ENCODE measurements around the gene NSG2. TPM values are rescaled to one million over a fixed set of nuclear protein-coding genes. Genes with fewer than 3 reads are reported as not detected.
"Not testable (repeated sequence)": the region's sequence is repeated elsewhere in the genome, so short reads cannot be mapped to it uniquely, and the experiment has no call there.

The NSG2 gene
- total RNA-seq, 1 donor, result not detected

DNA sequence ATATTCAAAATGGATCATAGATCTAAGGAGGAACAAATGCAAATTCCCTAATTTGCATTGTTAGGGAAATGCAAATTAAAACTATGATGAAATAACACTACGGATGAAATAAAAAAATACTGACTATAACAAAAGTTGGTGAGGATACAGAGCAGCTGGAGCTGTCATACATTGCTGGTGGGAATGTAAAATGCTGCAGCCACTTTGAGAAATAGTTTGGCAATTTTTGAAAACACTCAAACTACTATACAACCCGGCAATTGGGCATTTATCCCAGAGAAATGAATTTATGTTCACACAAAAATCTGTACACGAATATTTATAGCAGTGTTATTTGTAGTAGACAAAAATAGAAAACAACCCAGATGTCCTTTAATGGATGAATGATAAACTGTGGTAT lies 34.1 kb upstream of the NSG2 start:
- no peak overlapping the region for H3K4me3 ChIP-seq (ENCODE audit: low read depth, low read length)
- TF ChIP-seq, protein P1, sequence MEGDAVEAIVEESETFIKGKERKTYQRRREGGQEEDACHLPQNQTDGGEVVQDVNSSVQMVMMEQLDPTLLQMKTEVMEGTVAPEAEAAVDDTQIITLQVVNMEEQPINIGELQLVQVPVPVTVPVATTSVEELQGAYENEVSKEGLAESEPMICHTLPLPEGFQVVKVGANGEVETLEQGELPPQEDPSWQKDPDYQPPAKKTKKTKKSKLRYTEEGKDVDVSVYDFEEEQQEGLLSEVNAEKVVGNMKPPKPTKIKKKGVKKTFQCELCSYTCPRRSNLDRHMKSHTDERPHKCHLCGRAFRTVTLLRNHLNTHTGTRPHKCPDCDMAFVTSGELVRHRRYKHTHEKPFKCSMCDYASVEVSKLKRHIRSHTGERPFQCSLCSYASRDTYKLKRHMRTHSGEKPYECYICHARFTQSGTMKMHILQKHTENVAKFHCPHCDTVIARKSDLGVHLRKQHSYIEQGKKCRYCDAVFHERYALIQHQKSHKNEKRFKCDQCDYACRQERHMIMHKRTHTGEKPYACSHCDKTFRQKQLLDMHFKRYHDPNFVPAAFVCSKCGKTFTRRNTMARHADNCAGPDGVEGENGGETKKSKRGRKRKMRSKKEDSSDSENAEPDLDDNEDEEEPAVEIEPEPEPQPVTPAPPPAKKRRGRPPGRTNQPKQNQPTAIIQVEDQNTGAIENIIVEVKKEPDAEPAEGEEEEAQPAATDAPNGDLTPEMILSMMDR (IDR thresholded peaks at IDR 0.05; ENCODE audit: insufficient read depth, low read length), result no peak
- no peak for DNase-seq (ENCODE audit: low read depth)

DNA sequence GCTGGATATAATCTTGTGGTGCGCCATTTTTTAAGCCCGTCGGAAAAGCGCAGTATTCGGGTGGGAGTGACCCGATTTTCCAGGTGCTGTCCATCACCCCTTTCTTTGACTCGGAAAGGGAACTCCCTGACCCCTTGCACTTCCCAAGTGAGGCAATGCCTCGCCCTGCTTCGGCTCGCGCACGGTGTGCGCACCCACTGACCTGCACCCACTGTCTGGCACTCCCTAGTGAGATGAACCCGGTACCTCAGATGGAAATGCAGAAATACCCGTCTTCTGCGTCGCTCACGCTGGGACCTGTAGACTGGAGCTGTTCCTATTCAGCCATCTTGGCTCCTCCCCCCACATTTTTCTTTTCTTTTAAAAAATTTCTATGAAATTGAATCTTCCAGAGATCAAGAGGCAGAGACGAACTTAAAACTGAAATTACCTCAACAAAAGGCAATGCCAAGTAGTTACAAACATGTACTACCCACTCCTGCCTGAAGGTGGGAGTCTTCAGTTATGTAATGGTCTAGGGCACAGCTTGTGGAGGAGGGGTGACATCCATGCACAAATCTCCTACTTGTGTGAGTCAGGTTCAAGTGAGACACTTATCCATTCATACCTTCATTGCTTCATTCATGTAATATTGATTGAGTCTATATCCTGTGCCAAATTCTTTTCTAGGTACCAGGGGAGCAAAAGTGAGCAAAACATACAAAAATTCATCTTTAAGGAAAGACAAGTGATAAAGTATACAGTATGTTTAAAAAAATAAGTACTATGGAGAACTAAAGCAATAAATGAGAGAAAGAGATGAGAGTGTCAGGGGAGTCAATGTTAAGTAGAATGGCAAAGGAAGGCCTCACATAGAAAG lies 25.2 kb upstream of the NSG2 start:
- DNase-seq (ENCODE audit: low read depth), result peak; percentile 49
- TF ChIP-seq, protein P1 (IDR thresholded peaks at IDR 0.05; ENCODE audit: insufficient read depth, low read length), result peak; percentile 54
- H3K4me3 ChIP-seq (ENCODE audit: low read depth, low read length), result not testable (repeated sequence)

DNA sequence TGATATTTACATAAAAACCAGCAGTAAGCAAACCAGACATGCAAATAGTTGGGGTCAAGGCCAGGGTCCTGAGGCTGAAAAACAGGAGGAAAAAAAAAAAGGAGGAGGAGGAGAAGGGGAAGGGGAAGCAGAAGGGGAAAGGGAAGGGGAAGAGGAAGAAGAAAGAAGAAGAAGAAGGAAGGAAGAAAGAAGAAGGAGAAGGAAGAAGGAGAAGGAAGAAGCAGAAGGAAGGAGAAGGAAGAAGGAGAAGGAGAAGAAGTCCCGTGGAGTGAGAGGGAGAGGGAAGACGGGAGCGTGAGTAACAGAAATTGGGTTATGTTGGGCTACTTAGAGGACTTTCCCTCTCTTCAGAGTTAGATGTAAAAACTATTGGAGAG lies 24.6 kb upstream of the NSG2 start:
- TF ChIP-seq, protein P1 (IDR thresholded peaks at IDR 0.05; ENCODE audit: insufficient read depth, low read length), result no peak
- no peak for DNase-seq (ENCODE audit: low read depth)

DNA sequence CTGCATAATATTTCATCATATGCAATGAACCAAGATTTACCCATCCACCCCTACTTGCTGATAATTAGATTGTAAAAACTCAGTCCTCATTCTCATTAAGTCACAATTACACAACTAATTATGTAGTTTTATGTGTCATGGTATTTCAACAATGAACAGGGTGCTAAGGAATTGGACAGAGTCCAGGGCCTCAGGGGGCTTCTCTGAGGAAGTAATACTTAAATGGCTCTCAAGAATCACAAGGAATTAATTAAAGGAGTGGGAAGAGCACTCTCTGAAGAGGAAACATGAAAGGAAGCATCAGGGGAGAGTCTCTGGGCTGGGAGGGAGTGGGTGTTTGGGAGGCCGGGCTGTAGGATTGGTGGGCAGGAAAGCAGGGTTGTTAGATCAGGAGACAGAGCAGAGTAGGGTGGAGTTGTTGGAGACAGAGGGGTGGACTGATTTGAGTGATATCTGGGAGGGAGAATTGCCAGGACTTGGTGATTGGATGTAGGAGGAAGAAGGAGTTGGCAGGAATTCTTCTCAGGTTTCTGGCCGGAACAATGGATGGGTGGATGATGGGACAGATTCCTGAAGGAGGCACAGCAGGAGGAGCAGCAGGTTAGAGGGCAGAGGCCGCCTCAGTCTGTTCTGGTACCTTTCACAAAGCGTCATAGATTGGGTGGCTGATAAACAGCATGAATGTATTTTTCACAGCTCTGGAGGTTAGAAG lies 23.0 kb upstream of the NSG2 start:
- no peak for DNase-seq (ENCODE audit: low read depth)
- no peak overlapping the region for H3K4me3 ChIP-seq (ENCODE audit: low read depth, low read length)
- TF ChIP-seq, protein P1 (IDR thresholded peaks at IDR 0.05; ENCODE audit: insufficient read depth, low read length), result no peak

More for the DNA sequence above, 24.6 kb upstream of the NSG2 start:
- no peak overlapping the region for H3K4me3 ChIP-seq (ENCODE audit: low read depth, low read length)

DNA sequence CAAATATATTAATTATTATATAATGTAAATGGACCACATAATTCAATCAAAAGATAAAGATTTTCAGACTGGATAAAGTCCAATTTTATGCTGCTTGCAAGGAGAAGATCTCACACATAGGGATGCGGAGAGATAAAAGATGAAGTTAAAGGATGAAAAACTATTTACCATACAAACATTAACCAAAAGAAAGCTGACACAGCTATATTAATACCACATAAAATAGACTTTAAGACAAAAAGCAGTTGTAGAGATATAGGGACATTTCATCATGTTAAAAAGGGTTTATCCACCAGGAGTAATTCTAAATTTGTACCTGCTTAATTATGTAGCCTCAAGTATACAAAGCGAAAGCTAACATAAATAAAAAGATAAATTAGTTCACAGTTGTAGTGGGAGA lies 15.2 kb upstream of the NSG2 start:
- DNase-seq (ENCODE audit: low read depth), result no peak
- H3K4me3 ChIP-seq (ENCODE audit: low read depth, low read length), result no peak overlapping the region
- TF ChIP-seq, protein P1 (IDR thresholded peaks at IDR 0.05; ENCODE audit: insufficient read depth, low read length), result no peak

DNA sequence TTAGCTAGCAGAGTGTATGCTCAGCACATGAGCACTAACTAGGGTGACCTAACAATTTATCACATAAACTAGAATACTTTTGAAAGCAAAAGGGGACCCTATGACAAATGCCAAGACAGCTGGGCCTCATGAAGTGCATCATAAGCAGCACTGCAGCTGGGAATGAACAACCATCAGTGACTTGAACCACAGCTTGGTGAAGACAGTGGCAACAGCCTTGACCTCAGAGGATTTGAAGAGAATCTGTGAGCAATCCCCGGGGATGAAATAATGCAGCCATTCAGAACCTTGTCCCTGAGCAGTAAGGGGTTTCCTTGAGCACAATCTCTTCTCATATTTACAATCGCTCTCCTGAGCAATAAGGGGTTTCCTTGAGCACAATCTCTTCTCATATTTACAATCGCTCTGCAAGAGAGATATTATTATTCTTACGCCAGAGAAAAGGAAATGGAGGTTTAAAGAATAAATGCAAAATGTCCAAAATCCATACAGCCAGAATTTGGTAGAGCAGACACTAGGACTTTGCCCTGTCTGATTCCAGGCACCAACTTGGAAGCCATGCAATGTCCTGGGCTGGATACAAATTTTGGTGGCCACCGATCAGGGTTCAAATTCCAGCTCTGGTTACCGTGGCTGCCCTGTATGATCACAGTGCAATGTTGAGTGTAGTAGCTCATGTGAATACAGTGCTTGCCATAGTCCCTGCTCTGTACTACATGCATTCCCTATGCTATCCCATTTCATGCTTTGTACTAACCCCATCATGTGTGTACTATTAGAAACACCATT lies 846 bp upstream of the NSG2 start:
- TF ChIP-seq, protein P1 (IDR thresholded peaks at IDR 0.05; ENCODE audit: insufficient read depth, low read length), result no peak
- no peak overlapping the region for H3K4me3 ChIP-seq (ENCODE audit: low read depth, low read length)
- DNase-seq (ENCODE audit: low read depth), result no peak

Measured in fibroblast of the aortic adventitia (primary cell).